ENCODE data around the gene PTAFR.

Gene PTAFR

GRCh38 chr1:28118640-28119307 is 57.7 kb downstream of the PTAFR start:
- no peak for DNase-seq (ENCODE audit: low read depth)

- DNase-seq (ENCODE audit: low read depth) = no peak
Measured at GRCh38 chr1:28115267-28115666, 61.2 kb downstream of the PTAFR start.

- no peak for DNase-seq (ENCODE audit: low read depth)
Measured at GRCh38 chr1:28114844-28115243, 61.6 kb downstream of the PTAFR start.

GRCh38 chr1:28113242-28113572 is 63.3 kb downstream of the PTAFR start:
- DNase-seq (ENCODE audit: low read depth) = no peak

GRCh38 chr1:28112388-28113241 is 63.9 kb downstream of the PTAFR start:
- peak; percentile 98 for DNase-seq (ENCODE audit: low read depth)

- peak; percentile 86 for DNase-seq (ENCODE audit: low read depth)
Measured at GRCh38 chr1:28111157-28111556, 65.3 kb downstream of the PTAFR start.

GRCh38 chr1:28110555-28110954 is 65.9 kb downstream of the PTAFR start:
- peak; percentile 82 for DNase-seq (ENCODE audit: low read depth)

- no peak for DNase-seq (ENCODE audit: low read depth)
Measured at GRCh38 chr1:28109639-28110038, 66.9 kb downstream of the PTAFR start.

GRCh38 chr1:28108001-28108400 is 68.5 kb downstream of the PTAFR start:
- no peak for DNase-seq (ENCODE audit: low read depth)

GRCh38 chr1:28104866-28105467 is 71.5 kb downstream of the PTAFR start:
- DNase-seq (ENCODE audit: low read depth) = peak; percentile 88

GRCh38 chr1:28102189-28102588 is 74.3 kb downstream of the PTAFR start:
- DNase-seq (ENCODE audit: low read depth) = no peak

GRCh38 chr1:28099050-28099769 is 77.3 kb downstream of the PTAFR start:
- no peak for DNase-seq (ENCODE audit: low read depth)
